Skeletal muscle satellite cell (primary cell): ENCODE results near the gene PPP1R27.
"Not testable (repeated sequence)": the region's sequence is repeated elsewhere in the genome, so short reads cannot be mapped to it uniquely, and the experiment has no call there.

Source experiments
- H3K27me3 ChIP-seq: 2 replicates; pipeline ENCODE4 v1.7.0; 2013; ENCODE audit warnings: low read length; ENCODE audit not compliant: control insufficient read depth, insufficient read depth
- H3K36me3 ChIP-seq: 2 replicates; pipeline ENCODE4 v1.7.0; 2013; ENCODE audit warnings: mild to moderate bottlenecking, control low read depth, low read length; ENCODE audit not compliant: insufficient read depth
- H3K4me1 ChIP-seq: 2 replicates; pipeline ENCODE4 v1.7.0; 2013; ENCODE audit warnings: low read length; ENCODE audit not compliant: control insufficient read depth, insufficient read depth
- H3K4me2 ChIP-seq: 2 replicates; pipeline ENCODE4 v1.7.0; 2013; ENCODE audit warnings: mild to moderate bottlenecking, low read length
- H3K4me3 ChIP-seq: 2 replicates; pipeline ENCODE4 v1.7.0; 2013; ENCODE audit warnings: low read length
- H3K9ac ChIP-seq: 2 replicates; pipeline ENCODE4 v1.7.0; 2013; ENCODE audit warnings: mild to moderate bottlenecking, low read depth, low read length, moderate library complexity
- H3K9me3 ChIP-seq: replicated peaks from 2 replicates; pipeline ENCODE4 v1.7.0; 2013; ENCODE audit warnings: mild to moderate bottlenecking, control low read depth, low read length

The PPP1R27 gene

GRCh38 chr17:81844887-81845286 lies 10.0 kb upstream of the PPP1R27 start:
- H3K4me1 ChIP-seq = peaks cover 15% of the 10 kb centered on the region
- no peaks in the 10 kb centered on the region for H3K27me3 ChIP-seq
- H3K36me3 ChIP-seq = peaks cover 61% of the 10 kb centered on the region

GRCh38 chr17:81844327-81844851 lies 9.5 kb upstream of the PPP1R27 start:
- Histone ChIP-seq H3K4me2 (no peak overlapping the region), H3K27me3 (no peaks in the 10 kb centered on the region), H3K4me1 (peaks cover 15% of the 10 kb centered on the region), H3K4me3 (no peak overlapping the region), H3K9ac (no peak overlapping the region), H3K36me3 (peaks cover 61% of the 10 kb centered on the region), H3K9me3 (no peaks in the 10 kb centered on the region)

More at GRCh38 chr17:81844887-81845286, 10.0 kb upstream of the PPP1R27 start:
- Histone ChIP-seq H3K9ac (no peak overlapping the region), H3K9me3 (no peaks in the 10 kb centered on the region), H3K4me2 (no peak overlapping the region), H3K4me3 (no peak overlapping the region)

GRCh38 chr17:81843713-81844326 lies 9.0 kb upstream of the PPP1R27 start:
- no peaks in the 10 kb centered on the region for H3K9me3 ChIP-seq
- H3K4me1 ChIP-seq = peaks cover 15% of the 10 kb centered on the region
- H3K4me3 ChIP-seq = no peak overlapping the region
- H3K9ac ChIP-seq = no peak overlapping the region
- H3K36me3 ChIP-seq = peaks cover 61% of the 10 kb centered on the region
- H3K27me3 ChIP-seq = no peaks in the 10 kb centered on the region
- no peak overlapping the region for H3K4me2 ChIP-seq

- H3K9me3 ChIP-seq = no peaks in the 10 kb centered on the region
- no peak overlapping the region for H3K4me3 ChIP-seq
- H3K4me2 ChIP-seq = no peak overlapping the region
- no peaks in the 10 kb centered on the region for H3K27me3 ChIP-seq
- peaks cover 15% of the 10 kb centered on the region for H3K4me1 ChIP-seq
- H3K9ac ChIP-seq = no peak overlapping the region
- peaks cover 57% of the 10 kb centered on the region for H3K36me3 ChIP-seq
Measured at GRCh38 chr17:81842725-81843504, 8.1 kb upstream of the PPP1R27 start.

GRCh38 chr17:81842378-81842724 lies 7.5 kb upstream of the PPP1R27 start:
- peaks cover 15% of the 10 kb centered on the region for H3K4me1 ChIP-seq
- peaks cover 54% of the 10 kb centered on the region for H3K36me3 ChIP-seq
- no peak overlapping the region for H3K4me2 ChIP-seq
- H3K9ac ChIP-seq = no peak overlapping the region
- H3K4me3 ChIP-seq = no peak overlapping the region
- no peaks in the 10 kb centered on the region for H3K27me3 ChIP-seq
- no peaks in the 10 kb centered on the region for H3K9me3 ChIP-seq

- Histone ChIP-seq H3K9ac (no peak overlapping the region), H3K27me3 (no peaks in the 10 kb centered on the region), H3K9me3 (no peaks in the 10 kb centered on the region), H3K36me3 (peaks cover 49% of the 10 kb centered on the region), H3K4me2 (no peak overlapping the region), H3K4me3 (no peak overlapping the region), H3K4me1 (peaks cover 15% of the 10 kb centered on the region)
Measured at GRCh38 chr17:81841866-81842265, 7.0 kb upstream of the PPP1R27 start.

- Histone ChIP-seq H3K4me2 (no peak overlapping the region), H3K4me1 (peaks cover 15% of the 10 kb centered on the region), H3K9ac (no peak overlapping the region)
Measured at GRCh38 chr17:81840826-81841778, 6.3 kb upstream of the PPP1R27 start.

GRCh38 chr17:81840059-81840458 lies 5.2 kb upstream of the PPP1R27 start:
- not testable (repeated sequence) for H3K4me3 ChIP-seq, H3K9me3 ChIP-seq, H3K4me2 ChIP-seq, H3K9ac ChIP-seq, H3K27me3 ChIP-seq
- Histone ChIP-seq H3K4me1 (peaks cover 15% of the 10 kb centered on the region), H3K36me3 (peaks cover 31% of the 10 kb centered on the region)

More at GRCh38 chr17:81840826-81841778, 6.3 kb upstream of the PPP1R27 start:
- Histone ChIP-seq H3K9me3 (no peaks in the 10 kb centered on the region), H3K4me3 (no peak overlapping the region), H3K27me3 (no peaks in the 10 kb centered on the region), H3K36me3 (peaks cover 42% of the 10 kb centered on the region)

GRCh38 chr17:81839301-81839700 lies 4.5 kb upstream of the PPP1R27 start:
- no peak overlapping the region for H3K4me3 ChIP-seq
- H3K9ac ChIP-seq = no peak overlapping the region

GRCh38 chr17:81838753-81839255 lies 4.0 kb upstream of the PPP1R27 start:
- Histone ChIP-seq H3K9ac (no peak overlapping the region), H3K27me3 (no peaks in the 10 kb centered on the region), H3K36me3 (peaks cover 19% of the 10 kb centered on the region), H3K4me1 (peaks cover 19% of the 10 kb centered on the region), H3K9me3 (no peaks in the 10 kb centered on the region), H3K4me3 (no peak overlapping the region), H3K4me2 (no peak overlapping the region)

More at GRCh38 chr17:81839301-81839700, 4.5 kb upstream of the PPP1R27 start:
- Histone ChIP-seq H3K4me2 (no peak overlapping the region), H3K4me1 (peaks cover 15% of the 10 kb centered on the region), H3K9me3 (no peaks in the 10 kb centered on the region), H3K27me3 (no peaks in the 10 kb centered on the region), H3K36me3 (peaks cover 24% of the 10 kb centered on the region)

- Histone ChIP-seq H3K9me3 (no peaks in the 10 kb centered on the region), H3K9ac (no peak overlapping the region), H3K4me3 (no peak overlapping the region), H3K4me2 (no peak overlapping the region), H3K27me3 (no peaks in the 10 kb centered on the region), H3K4me1 (peaks cover 16% of the 10 kb centered on the region), H3K36me3 (peaks cover 8% of the 10 kb centered on the region)
Measured at GRCh38 chr17:81837641-81838040, 2.8 kb upstream of the PPP1R27 start.
